GM20000 (cell line): ENCODE measurements around the gene RALB.

Experiments
- DNase-seq: peaks from one replicate; pipeline ENCODE4 v3.0.0; 2012; ENCODE audit warnings: low spot score
- TF ChIP-seq, protein P1 (sequence below): IDR thresholded peaks from 2 replicates; pipeline ENCODE4 v1.5.1; 2012; ENCODE audit warnings: mild to moderate bottlenecking, control low read depth; ENCODE audit errors: extremely low read depth, missing control alignments

Gene RALB

DNA sequence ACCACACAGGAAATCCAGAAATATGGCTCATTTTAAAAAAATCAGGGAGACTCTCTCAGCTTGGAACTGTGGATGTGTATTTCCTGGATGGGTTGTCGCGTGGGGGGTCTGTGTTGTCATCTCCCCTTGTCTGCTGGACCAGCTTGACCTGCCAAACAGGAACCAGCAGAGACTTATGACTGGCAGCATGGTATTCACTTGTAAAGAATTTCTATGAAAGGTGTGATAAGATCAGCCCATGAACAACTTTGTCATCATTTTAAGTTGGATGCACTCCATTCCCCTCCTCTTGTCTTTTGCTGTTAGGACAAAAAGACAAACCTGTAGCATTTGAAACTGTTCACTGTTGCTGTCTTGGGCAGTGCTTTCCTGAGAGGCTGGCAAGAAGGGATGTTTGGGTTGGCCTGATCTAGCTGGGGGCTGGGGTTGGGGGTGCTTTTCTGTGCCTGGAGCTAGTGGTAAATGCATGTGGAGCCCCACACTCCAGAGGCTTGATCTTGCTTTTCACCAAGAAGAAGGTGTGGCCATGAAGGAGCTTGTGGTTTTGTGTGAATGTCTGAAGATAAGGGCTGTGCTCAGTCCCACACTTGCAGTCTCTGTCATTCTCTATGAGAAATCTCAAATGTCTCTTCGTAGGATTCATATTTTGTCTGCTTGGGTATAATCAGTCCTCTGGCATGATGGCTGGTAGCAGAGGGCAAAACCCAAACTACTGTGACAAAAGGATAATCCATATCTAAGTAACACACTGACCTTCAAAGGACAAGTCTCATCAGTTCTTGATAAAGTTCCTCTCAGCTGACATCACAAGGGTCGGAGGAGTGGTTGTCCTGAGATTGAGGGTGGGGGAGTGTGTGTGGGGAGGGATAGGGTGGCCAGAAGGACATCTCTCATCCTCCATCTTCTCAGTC, 39.0 kb downstream of the RALB start:
- TF ChIP-seq, protein P1, sequence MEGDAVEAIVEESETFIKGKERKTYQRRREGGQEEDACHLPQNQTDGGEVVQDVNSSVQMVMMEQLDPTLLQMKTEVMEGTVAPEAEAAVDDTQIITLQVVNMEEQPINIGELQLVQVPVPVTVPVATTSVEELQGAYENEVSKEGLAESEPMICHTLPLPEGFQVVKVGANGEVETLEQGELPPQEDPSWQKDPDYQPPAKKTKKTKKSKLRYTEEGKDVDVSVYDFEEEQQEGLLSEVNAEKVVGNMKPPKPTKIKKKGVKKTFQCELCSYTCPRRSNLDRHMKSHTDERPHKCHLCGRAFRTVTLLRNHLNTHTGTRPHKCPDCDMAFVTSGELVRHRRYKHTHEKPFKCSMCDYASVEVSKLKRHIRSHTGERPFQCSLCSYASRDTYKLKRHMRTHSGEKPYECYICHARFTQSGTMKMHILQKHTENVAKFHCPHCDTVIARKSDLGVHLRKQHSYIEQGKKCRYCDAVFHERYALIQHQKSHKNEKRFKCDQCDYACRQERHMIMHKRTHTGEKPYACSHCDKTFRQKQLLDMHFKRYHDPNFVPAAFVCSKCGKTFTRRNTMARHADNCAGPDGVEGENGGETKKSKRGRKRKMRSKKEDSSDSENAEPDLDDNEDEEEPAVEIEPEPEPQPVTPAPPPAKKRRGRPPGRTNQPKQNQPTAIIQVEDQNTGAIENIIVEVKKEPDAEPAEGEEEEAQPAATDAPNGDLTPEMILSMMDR, result no peak
- DNase-seq, result no peak

DNA sequence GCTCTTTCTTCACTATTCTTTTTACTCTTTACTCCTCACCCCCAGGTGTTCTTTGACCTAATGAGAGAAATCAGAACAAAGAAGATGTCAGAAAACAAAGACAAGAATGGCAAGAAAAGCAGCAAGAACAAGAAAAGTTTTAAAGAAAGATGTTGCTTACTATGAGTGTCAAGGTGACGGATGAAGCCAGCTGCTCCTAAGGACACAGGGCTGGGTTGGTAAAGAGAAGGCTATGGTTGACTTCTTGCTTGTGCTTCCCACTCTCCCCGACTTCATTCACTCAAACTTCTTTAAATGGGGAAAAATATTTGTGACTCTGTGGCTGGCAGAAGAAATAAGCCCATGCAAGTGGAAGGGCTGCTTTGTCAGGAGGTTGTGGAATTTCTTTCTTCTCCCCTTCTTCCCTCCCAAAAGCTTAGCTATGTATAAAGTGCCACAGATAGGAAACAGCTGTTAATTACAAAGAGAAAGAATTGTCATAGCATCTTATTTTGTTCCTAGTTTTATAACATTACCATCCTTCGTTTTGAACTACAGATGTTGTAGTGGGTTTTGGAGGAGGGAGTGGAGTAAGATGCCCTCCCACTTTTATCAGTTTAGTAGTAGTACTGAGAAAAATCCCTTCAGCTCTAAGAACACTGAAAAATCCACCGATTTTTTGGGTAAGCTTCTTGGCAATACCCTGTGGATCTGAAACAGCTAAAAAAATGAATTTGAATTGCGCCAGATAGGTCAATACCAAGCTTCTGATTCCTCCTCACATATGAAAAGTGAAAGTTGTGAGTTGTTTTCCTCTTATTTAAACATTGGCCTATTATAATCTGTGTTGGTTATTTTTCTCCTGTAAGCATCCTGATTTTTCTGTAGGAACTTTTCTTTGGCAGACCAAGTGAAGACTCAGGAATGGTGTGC, 40.7 kb downstream of the RALB start:
- DNase-seq, result no peak
- TF ChIP-seq, protein P1, result no peak

DNA sequence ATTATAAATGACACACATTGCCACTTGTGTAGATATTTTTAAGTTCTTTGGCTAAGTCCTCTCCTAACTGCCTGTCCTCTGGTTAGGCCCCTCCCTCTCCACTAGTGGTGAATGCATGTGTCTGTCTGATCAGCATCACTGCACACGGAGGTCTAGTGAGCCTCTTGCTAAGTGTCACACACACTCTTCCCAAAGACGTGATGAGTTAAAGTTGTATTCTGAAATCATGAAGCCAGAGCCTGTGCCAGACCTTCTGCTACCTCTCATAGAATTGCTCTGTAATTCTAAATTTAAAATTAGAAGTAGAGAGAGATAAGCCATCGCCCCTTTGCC, 41.3 kb downstream of the RALB start:
- DNase-seq, result peak; percentile 54
- TF ChIP-seq, protein P1, result no peak

DNA sequence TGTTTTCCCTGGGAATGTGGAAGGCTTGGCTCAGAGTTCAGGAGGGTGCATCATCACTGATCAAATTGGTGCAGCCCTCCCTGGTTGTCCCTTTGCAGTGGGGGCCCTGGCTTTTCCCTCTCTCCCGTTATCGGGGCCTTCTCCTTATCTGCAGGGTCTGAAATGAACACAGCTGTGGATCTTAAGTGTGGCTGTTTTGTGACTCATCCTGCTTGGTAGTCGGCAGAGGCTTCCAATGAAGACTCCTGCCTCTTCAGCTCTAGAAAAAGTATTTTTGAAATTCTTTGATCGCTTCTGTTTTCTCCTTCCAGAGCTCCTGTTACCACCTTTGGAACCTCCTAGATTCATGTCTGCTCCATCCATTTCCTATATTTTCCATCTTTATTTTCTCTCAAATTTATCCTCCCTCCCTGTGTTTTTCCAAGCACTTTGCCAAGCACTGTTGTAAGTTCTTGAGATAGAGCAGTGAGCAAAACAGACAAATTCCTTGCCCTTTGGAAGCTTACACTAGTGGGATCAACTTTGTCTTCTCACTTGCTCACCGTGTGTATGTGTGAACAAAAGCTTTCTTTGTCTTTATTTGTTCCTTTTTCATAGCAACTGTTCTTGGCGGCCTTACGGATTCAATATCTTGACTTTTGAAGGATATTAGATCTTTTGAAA, 45.7 kb downstream of the RALB start:
- TF ChIP-seq, protein P1, result no peak
- DNase-seq, result no peak

DNA sequence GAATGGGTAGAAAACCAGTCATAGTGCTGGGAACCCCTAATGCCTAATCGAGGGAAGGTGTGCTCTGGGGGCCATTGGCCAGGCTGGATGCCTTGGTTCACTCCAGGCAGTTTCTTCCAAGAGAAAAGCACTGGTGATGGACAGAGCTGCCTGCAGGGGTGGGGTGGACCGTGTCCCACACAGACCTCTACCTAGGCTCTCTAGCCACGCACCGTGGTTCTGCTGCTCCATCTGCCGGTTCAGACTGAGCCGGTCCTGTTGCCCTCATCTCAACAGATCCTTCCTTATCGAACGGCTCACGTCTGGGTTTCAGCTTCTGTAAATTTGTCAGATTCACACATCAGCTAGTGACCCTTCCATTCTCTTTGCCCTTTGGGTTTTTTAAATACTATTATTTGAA, 46.4 kb downstream of the RALB start:
- TF ChIP-seq, protein P1, result no peak
- no peak for DNase-seq

DNA sequence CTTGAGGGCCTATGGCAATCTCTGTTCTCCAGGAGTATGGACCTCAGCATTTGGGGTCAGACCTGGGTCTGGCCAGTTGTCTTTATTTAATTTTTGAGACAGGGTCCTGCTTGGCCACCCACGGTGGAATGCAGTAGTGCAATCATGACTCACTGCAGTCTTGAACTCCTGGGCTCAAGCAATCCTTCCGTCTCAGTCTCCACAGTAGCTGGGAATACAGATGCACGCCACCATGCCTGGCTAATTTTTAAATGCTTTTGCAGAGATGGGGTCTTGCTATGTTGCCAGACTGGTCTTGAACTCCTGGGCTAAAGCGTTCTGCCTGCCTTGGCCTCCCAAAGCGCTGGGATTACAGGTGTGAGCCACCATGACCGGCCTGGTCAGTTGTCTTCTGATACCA, 46.9 kb downstream of the RALB start:
- no peak for DNase-seq
- TF ChIP-seq, protein P1, result no peak
